ENCODE measurements around the gene SESN1.

Gene SESN1

GRCh38 chr6:108942556-108943492 is 151.8 kb downstream of the SESN1 start:
- no peak for TF ChIP-seq TSHZ2 (CRISPR knock-in tag; IDR thresholded peaks at IDR 0.05)
- no peak for TF ChIP-seq TCF4 (CRISPR knock-in tag; IDR thresholded peaks at IDR 0.05; ENCODE audit: borderline replicate concordance)
- no peak for TF ChIP-seq ZFP3 (CRISPR knock-in tag; IDR thresholded peaks at IDR 0.05)
- TF ChIP-seq ESRRG (CRISPR knock-in tag; IDR thresholded peaks at IDR 0.05): no peak
- TF ChIP-seq TOX (CRISPR knock-in tag; IDR thresholded peaks at IDR 0.05; ENCODE audit: borderline replicate concordance): no peak
- no peak for TF ChIP-seq ZNF70 (CRISPR knock-in tag; IDR thresholded peaks at IDR 0.05)
- no peak for TF ChIP-seq SNAI2 (CRISPR knock-in tag; IDR thresholded peaks at IDR 0.05)
- TF ChIP-seq CREB5 (CRISPR knock-in tag; IDR thresholded peaks at IDR 0.05; ENCODE audit: low read depth): no peak
- no peak for TF ChIP-seq ZFP30 (CRISPR knock-in tag; IDR thresholded peaks at IDR 0.05)
- no peak for TF ChIP-seq ZNF8 (CRISPR knock-in tag; IDR thresholded peaks at IDR 0.05)
- no peak for TF ChIP-seq PATZ1 (CRISPR knock-in tag; IDR thresholded peaks at IDR 0.05; ENCODE audit: borderline replicate concordance)
- ATAC-seq: no peak

- no peak for ATAC-seq
- TF ChIP-seq CSDC2 (CRISPR knock-in tag; IDR thresholded peaks at IDR 0.05) (no peak), PPARA (CRISPR knock-in tag; IDR thresholded peaks at IDR 0.05; ENCODE audit: borderline replicate concordance) (no peak), ZFP30 (CRISPR knock-in tag; IDR thresholded peaks at IDR 0.05) (no peak), OSR1 (CRISPR knock-in tag; IDR thresholded peaks at IDR 0.05) (no peak), ESRRG (CRISPR knock-in tag; IDR thresholded peaks at IDR 0.05) (no peak), CSRNP3 (CRISPR knock-in tag; IDR thresholded peaks at IDR 0.05) (no peak), ZFP3 (CRISPR knock-in tag; IDR thresholded peaks at IDR 0.05) (no peak), GLIS3 (CRISPR knock-in tag; IDR thresholded peaks at IDR 0.05) (no peak), ZNF565 (CRISPR knock-in tag; conservative IDR thresholded peaks at IDR 0.05; ENCODE audit: low read depth) (no peak)
Observed at GRCh38 chr6:108941859-108942258, 152.8 kb downstream of the SESN1 start.

GRCh38 chr6:108941281-108941680 is 153.4 kb downstream of the SESN1 start:
- ATAC-seq: no peak
- TF ChIP-seq ZFP30 (CRISPR knock-in tag; IDR thresholded peaks at IDR 0.05) (no peak), ISL1 (CRISPR knock-in tag; IDR thresholded peaks at IDR 0.05) (no peak), CSDC2 (CRISPR knock-in tag; IDR thresholded peaks at IDR 0.05) (no peak), ZFP3 (CRISPR knock-in tag; IDR thresholded peaks at IDR 0.05) (no peak), ZC3H10 (CRISPR knock-in tag; IDR thresholded peaks at IDR 0.05) (no peak), TCF4 (CRISPR knock-in tag; IDR thresholded peaks at IDR 0.05; ENCODE audit: borderline replicate concordance) (no peak), ESRRG (CRISPR knock-in tag; IDR thresholded peaks at IDR 0.05) (no peak), ZNF8 (CRISPR knock-in tag; IDR thresholded peaks at IDR 0.05) (no peak), GLIS3 (CRISPR knock-in tag; IDR thresholded peaks at IDR 0.05) (no peak), POU6F1 (CRISPR knock-in tag; IDR thresholded peaks at IDR 0.05; ENCODE audit: borderline replicate concordance, low read depth) (no peak), PPARA (CRISPR knock-in tag; IDR thresholded peaks at IDR 0.05; ENCODE audit: borderline replicate concordance) (no peak)
